ENCODE results near the gene PBX3. TPM values are rescaled to one million over a fixed set of nuclear protein-coding genes. Genes with fewer than 3 reads are reported as not detected.

PBX3 gene
- total and polyA plus RNA-seq, 2 of the 13 experiments (the other 11 are each of a cell fraction or from before 2014, with no cell fraction given) = 6.0 to 11.2 TPM

Other genes with a start within 250 kb of the PBX3 start
- 63.3 and 64.3 TPM in 2 replicates for gene MAPKAP1, start 40.2 kb upstream of the PBX3 start, total RNA-seq (2016; rRNA removed; fragmentation: Illumina TruSeq; extraction: Trizol)
- 38.3 and 45.0 TPM in 2 replicates for gene MAPKAP1, start 40.2 kb upstream of the PBX3 start, polyA plus RNA-seq (2011; rRNA removed)

Data from HepG2 (cell line).